Caki2 (cell line): Measurements from ENCODE around the gene FXYD6. TPM values are rescaled to one million over a fixed set of nuclear protein-coding genes. Genes with fewer than 3 reads are reported as not detected.

Source experiments
- DNase-seq: peaks from one replicate; pipeline ENCODE4 v3.0.0-alpha.2; 2015; ENCODE audit warnings: low read depth
- in situ Hi-C: cut with HindIII; loops from 2 replicates; pipeline ENCODE4 v1.10.0; 2016; ENCODE audit warnings: low sequenced_read_pairs, low pct_unique_long_range_greater_than_20kb, mixed read lengths
- total RNA-seq: library from RNA; depleted of rRNA; stranded (reverse); fragments of >200 nt; shearing (Covaris generic); gene quantifications from 2 replicates; pipeline ENCODE4 v1.2.3, GENCODE V29; 2014; ENCODE audit warnings: low replicate concordance

The FXYD6 gene
- total RNA-seq, 1 experiment from 2014 or later: not detected

DNA sequence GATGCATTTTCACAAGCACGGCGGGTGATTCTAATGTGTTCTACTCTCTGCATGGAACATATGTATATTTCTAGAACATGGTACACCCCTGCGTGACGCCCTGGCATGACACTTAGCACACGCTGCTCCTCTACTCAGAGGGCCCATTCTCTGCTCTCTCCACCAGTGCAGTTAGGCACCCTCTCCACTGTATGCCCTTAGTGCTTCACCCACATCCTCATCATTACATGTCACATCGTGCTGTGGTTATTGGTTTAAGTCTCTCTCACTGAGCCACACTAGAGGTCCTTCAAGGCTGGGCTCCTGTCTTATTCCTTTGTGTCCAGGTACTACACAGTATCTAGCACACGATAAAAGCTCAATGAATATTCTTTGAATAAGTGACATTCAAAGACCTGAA is 36.0 kb upstream of the FXYD6 start:
- no peak for DNase-seq
- in situ Hi-C loops: no loop called here

DNA sequence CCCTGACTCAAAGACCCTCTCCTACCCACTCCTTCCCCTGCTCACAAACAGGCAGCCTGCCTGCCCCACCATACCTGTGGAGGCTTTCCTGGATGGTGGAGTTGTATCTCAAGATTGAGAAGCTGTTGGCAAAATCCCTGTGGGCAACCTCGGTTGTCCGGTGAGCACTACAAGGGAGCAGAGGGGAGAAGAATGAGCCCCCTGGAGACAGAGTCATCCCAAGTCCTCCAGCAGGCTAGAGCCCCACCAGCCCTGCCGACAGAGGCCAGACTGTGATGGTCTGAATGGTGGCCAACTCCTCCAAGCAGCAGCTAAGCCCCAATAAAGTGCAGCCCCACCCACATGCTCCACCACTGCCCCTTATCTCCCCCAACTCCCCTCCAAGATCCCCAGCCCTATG is 35.2 kb upstream of the FXYD6 start:
- in situ Hi-C loops: no loop called here
- DNase-seq: no peak

DNA sequence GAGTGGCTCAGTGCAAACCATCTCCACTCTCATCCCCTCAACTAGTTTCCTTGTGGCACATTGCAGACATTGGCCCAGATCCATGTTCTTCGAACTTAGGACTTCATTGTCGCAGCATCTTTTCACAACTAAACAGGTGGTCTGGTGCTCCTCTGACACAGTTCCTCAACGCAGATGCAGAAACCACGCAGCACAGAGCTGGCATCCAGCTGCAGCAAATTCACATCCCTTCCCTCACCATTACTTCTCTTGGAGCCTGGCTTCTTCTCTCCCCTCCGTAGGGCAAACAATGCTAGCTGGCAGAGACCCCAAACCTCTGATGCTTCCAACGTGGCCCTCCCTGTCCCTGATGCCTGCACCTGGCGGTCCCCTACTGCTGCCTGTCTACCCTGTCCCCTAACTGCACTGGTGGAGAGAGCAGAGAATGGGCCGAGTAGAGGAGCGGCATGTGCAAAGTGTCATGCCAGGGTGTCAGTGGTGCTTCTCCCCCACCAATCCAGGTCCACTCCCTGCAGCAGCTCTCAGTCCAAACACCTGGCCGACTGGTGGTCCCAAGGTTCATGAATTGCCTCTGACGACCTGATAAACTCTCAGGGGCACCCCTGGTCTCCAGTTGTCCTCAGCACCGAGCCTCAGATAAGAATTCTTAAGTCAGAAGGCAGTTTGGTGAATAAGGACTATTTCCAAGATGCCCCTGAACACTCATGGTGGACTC is 34.6 kb upstream of the FXYD6 start:
- in situ Hi-C loops: no loop called here
- DNase-seq: no peak

DNA sequence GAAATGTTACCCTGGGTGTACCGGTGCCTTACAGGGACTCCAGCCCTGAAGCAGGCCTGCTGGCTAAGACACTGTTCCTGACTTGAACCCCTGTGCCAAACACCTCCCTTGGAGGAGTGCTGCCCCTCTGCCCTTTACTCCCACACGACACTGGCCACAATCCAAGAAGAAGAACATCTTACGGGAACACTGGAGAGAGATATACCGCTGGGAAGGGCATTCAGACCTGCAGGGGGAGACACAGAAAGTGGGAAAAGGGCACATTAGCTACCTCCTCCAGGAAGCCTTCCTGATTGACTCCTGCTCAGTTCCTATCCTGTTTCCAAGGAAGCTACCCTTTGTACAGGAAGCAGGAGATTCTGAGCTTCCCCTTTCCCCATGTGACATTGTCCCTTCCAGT is 34.1 kb upstream of the FXYD6 start:
- in situ Hi-C loops: no loop called here

DNA sequence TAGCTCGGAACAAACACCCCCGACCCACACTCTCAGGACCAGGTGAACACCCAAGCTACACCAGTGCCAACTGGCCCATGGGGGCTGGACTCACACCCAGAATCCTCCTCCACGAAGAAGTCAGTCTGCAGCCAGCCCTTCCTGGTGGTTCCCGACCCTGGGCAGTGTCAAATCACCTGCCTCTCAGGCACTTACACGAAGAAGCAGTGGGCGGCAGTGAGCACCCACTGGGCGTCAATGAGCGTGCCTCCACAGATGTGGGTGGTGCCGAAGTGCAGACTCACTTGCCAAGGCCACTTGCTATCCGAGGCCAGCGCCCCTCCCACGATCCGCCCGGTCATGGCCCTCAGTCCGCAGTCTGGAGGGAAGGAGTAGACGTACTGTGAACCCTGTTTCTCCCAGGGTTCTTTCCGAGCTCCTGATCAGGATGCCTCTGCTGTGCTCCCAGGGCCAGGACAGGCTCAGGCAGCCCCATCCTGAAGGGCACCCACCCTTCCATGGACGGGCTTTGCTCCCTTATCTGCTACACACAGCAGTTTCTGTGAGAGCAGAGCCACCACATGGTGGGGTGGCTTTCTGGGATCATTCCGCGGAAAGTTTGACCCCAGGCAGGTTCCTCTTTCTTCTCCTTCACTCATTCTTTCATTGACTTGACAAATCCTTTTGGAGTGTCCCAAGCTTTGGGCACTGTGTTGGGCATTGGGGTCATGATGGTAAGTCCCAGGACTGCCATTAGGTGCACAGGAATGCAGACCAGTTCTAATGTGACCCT is 33.3 kb upstream of the FXYD6 start:
- in situ Hi-C loops: no loop called here
- no peak for DNase-seq

More for the DNA sequence above, 34.1 kb upstream of the FXYD6 start:
- DNase-seq: no peak

DNA sequence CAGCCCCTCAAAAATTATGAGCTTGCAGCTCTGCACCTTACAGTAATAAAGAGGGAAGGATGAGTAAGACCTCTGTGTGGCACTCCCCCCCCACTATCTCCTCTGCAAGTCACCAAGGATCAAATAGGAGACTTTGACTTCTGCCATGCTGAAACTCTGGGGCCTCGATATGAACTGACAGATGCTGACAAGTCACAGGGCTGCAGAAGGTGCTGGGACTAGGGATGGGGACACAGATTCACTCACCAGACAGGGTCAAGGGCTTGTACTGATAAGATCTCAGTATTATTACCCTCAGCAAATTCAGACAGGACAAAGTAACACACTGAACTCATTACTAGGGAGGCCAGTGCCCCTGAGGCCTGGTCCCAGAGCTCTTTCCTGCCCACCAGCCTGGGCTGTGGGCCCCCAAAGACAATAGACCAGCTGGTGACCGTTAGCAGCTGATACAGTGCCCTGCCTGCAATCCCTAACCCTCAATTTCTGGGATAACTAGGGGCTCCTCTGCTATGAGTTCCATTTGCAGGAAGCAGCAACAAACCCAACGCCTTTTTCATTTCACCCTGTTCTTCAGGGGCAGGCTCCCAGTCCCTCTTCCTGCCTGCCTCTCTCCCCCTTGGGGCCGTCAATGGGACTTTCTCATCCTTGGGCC is 32.6 kb upstream of the FXYD6 start:
- DNase-seq: no peak
- in situ Hi-C loops: no loop called here

DNA sequence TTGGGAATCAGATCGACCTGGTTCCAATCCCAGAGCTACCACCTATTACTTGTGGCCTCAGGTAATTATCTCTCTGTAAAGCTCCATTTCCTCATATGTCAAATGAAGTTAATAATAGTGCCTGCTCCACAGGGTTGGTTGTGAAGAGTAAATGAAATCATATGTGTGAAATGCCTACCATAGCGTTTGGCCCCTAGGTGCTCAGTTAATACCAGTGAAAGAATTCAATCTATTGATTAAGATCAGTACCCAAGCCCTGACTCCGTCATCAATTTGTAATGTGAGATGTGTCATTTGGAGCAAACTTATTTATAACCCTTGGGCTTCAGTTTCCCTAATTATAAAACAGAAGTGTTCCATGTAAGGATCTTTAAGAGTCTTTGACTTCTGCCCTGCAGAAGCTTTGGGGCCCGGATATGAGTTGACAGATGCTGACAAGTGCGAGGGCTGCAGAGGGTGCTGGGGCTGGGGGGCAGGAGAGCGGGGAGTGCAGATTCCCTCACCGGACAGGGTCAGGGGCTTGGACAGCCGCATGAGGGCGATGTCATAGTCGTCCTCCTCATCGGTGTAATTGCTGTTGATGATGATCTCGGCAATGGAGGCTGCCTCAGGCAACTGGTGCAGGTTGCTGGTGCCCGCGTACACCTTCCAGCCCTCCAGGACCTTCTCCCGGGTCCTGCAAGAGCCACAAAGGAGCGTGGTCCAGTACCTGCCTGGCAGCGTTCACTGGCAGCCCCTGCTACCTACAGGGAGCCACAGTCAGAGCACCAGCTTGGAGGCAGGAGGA is 31.8 kb upstream of the FXYD6 start:
- in situ Hi-C loops: no loop called here
- DNase-seq: no peak

DNA sequence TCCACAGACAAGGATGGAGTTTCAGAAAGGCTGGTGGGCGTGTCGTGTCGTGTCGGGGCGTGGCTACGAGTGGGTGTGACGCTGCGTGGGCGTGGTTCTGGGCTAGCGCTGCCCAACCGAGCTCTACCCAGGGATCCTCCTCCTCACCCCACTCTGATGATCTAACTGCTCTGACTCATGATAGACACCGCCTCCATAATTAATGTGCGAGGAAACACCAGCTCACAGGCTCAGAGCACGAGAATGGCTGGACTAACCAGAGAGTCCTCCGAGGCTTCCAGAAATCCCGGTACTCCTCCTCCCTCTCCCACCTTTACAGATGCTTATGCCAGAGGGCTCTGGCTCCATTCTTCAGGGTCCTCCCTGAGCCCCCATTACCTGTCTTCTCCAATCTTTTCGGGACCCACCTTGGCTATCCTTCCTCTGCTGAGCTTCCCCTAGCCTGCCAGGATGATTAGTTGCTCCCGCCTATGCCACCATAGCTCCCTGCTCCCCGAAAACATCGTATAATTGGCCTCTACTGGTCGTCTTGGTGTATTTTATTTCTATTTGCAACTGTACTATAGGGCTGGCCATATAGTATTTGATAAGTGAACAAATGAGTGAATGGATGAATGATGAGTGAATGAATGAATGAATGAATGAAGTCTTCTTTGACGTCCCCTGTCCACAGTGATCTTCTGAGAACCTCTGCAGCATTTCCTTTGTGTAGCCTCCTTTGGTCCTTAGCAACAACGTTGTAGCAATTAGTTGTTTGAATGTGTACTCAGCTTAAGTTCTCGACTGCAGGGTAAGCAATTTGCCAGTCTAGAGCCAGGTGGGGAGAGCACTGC is 31.0 kb upstream of the FXYD6 start:
- in situ Hi-C loops: no loop called here
- peak; percentile 94 for DNase-seq

DNA sequence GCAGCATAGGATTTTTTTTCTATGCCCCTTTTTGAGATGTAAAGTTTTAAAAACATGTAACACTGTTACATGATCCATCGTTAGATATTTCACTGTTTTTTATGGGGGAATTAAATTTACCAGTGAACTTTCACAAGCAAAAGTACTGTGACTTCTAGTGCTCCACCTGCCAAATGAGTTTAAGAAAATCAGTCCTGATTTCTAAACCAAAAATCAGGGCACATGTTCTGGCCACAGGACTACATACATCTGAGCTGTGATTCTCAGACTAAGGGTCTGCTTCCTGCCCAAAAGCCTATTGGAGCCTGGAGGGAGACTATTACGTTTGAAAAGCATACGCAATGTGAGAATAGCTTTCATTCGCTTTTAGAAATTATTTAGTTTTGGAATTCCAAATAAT is 30.3 kb upstream of the FXYD6 start:
- DNase-seq: no peak
- in situ Hi-C loops: no loop called here

DNA sequence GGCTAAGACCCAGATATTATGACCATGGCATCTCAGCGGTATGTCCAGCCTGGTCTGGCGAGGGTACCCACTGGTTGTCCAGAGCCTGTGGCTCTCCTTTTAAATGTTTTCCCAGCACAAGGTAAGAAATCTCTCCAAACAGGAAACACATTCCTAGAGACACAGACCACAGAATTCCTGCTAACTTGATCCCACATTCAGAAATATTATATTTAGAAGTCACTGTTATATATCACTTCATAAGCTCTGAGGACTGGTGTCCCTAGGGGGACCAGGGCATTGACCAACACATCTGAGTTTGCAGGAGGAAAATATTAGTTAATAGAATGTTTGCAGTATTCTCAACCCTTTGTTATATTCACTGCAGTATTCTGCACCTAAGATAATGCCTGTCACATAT is 29.7 kb upstream of the FXYD6 start:
- no peak for DNase-seq
- in situ Hi-C loops: no loop called here

DNA sequence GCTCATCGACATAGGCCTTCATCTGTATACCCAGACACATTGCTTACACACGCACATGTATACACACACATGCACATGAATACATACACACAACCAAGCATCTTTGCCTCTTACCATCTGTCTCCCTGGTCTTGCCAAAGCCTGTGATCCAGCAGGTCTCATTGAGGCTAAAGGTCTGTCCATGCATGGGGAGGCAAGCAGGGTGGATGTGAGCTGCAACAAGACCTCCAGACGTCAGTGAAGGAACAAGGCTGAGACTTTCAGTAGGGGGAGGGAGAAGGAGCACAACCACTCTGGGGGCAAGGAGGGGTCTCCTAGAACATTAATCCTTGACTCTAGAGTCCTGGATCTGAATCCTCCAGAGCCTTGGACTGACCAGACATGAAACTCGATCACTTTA is 29.1 kb upstream of the FXYD6 start:
- no peak for DNase-seq
- in situ Hi-C loops: no loop called here

DNA sequence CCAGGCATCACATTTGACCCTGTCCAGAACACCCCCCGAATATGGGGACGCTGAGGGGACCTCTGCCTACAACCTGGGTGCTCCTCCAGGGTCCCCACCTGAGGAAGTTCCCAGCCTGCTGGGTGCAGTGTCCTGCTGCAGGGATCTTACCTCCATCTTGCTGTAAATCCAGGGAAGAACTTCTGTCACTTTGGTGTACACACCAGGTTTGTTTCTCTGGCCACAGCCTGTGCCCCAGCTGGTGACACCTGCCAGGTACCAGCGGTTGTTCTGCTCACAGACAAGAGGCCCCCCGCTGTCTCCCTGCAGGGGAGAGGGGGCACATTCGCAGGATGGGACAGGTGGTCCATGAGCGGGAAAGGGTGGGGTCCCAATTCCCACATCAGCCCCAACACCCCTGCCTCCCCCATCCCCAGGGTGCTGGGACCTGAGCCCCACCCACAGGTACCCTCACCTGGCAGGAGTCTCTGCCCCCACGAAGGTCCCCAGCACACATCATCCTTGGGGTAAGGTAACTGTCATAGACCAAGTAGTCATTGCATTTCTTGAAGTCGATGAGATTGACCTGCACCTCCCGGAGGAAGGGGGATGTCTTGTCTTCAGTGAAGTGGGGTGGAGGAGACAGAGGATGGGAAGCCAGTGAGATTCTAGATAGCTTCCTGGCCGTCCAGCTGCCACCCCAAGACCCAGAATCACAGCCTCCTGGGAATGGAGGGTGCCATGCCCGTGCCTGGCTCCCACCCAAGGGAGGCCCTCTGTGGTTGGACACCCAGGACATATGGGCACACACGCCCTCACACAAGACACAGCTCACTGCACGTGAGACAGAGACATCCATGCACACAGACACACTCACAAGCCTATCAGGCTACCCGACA is 27.3 kb upstream of the FXYD6 start:
- in situ Hi-C loops: no loop called here

DNA sequence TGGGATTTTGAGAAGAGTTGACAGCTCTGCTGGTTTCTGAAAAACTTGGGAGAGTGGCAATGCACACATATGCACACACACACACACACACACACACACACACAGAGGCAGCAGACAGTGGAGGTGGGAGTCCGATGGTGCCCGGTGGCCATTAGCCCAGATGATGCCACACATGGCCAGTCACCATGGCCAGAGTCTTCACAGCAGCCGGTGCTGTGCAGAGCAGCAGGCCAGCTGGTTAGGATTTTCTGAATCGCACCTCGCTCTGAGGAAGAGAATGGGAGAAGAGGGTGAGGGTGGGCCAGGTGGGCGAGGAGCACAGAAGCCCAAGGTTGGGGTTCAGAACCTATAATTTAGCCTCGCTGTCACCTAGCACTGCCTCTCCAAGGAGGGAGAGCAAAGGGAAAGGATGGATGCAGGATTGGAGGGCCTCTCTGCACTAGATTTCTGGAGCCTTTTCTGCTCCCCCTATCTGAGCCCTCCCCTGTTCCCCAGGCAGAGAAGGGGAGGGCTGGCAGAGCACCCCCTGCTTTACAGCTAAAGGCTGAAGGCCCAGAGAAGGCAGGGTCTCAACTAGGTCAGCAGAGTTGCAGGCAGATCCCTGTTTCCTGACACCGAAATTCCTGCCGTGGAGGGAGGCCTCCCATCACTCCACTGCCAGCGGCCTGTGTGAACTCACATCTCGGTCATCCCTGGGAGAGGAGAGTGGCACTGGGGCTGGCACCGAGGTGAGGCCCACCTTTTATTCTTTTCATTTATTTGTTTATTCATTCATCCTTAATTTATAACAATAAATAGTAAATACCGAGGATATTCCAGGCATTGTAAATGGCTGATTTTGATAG is 25.8 kb upstream of the FXYD6 start:
- no peak for DNase-seq
- in situ Hi-C loops: no loop called here

More for the DNA sequence above, 27.3 kb upstream of the FXYD6 start:
- DNase-seq: no peak

DNA sequence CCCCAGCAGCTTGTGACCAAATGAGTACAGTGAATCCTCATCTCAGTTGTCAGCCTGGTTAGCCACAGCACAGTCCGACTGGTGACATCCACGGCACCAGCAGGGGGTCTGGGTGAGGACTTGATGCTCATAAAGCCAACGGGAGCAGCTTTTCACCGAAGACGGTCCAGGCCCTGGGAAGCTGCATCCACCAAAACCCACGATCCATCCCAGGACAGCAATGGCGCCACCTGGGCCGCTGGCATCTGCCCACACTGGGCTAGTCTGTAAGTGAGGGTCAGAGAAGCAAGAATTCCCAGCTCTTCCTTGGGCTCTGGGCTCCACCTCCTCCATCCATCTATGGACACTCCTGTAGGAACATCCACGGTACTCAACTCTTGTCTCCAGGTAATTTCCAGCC is 25.1 kb upstream of the FXYD6 start:
- in situ Hi-C loops: no loop called here

DNA sequence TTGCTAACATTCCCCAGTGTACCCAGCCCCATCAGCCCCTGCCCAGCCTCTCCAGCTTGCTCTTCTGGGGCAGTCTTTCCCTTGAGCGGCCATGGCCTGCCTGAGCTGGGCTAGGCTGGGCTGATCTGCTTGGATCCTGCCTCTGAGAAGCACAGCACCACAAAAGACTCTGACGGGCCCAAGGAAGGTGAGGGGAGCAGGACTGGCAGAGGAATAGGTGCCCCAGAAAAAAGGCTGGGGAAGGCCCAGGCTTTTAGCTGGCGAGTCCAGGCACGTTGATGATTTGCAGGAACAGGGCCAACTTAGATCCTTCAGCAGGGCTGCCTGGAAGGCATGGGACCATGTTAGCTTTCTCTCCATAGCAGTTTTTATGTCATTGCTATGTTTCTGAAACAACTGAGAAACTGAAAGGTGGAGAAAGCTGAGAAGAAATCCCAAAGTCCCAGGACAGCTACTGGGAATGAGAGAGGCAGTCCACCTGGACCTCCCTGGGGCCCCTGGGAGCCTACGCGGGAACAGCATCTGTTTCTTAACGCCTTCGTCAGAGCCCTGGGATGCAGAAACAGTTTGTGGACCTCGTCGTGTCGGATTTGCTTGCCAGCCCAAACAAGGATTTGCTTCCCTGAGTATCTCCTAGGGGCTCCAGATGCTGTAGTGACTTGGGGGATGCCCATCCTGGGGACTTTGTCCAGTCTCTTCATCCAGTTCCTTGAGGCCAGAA is 24.4 kb upstream of the FXYD6 start:
- DNase-seq: no peak
- in situ Hi-C loops: no loop called here

More for the DNA sequence above, 25.1 kb upstream of the FXYD6 start:
- no peak for DNase-seq
